Germinal center (tissue), 1 donor: ENCODE data around the gene ATP13A3.

Experiments
- DNase-seq: peaks from one replicate; pipeline ENCODE4 v3.0.0; 2012; ENCODE audit warnings: mixed read lengths, low spot score

ATP13A3 gene

GRCh38 chr3:194439881-194440550 is 46.8 kb downstream of the ATP13A3 start:
- no peak for DNase-seq

- no peak for DNase-seq
Observed at GRCh38 chr3:194434503-194434902, 52.3 kb downstream of the ATP13A3 start.

DNA sequence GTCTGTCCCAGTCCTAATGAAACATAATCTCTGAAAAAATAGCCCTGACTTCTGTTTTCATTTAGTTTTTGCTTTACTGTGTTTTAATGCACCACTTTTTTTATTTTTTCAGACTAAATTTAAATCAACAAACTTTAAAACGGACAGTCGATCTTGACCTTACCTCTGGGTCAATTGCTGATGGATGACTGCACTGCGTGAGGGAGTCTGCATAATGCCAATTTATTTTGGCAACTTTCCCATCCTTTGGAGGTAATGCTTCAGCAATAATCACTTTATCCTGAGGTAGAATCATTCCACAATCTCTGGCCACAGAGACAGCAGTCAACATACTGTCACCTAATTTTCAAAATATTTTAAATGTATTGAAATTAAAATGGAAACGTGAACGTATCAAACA is 55.2 kb downstream of the ATP13A3 start:
- no peak for DNase-seq

DNA sequence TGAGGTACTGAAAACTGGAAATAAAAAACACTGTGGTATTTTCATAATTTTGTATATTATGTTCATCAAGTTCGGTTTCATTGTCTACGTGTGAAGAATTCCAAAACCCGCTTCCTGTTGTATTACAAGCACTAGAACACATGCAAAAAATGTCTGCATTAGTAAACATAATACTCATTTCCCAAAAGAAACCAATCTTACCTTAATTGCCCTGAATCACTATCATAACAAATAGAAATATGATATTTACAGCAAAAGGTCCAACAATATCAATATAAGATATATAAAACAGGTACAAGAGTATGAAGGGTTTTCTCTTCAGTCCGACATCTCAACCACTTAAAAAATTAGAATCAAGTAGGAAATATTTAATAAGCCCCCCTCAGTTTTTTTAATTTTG is 61.4 kb downstream of the ATP13A3 start:
- no peak for DNase-seq

- DNase-seq, result no peak
Observed at GRCh38 chr3:194424953-194425352, 61.8 kb downstream of the ATP13A3 start.

DNA sequence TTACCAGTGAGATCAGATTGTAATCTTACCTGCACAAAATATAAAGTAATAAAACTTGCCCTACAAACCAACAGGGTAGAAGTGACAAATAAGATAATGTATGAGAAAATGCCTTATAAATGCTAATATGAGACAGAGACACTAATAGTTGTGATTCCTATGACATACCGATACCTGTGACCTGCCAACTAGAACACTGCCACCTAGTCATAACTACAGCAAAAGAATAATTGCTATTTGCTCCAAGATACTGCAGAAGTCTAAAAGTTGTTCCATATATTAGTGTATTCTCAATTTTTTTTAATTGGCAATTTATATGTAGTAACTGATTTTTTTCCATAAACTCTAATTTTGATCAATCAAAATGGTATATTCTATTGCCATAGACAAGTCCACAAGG is 62.4 kb downstream of the ATP13A3 start:
- no peak for DNase-seq

DNA sequence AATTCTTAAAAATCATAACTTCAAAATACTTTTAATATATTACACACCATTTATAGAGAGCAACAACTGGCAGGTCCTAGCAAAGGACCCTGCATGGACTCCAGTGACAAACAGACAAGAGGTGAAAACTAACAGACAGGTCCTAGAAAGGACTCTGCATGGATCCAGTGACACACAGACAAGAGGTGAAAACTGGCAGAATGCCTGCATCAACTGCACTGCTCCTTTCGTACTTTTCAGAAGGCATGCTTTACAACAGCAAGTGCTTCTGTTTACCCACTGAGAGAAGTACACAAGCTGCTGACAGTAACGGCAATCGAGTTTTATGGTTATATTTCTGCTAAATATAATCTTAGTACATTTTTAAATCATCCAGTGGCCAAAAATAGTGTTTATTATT is 63.5 kb downstream of the ATP13A3 start:
- DNase-seq, result no peak

GRCh38 chr3:194422188-194422587 is 64.6 kb downstream of the ATP13A3 start:
- DNase-seq, result no peak

- no peak for DNase-seq
Observed at GRCh38 chr3:194418671-194419070, 68.1 kb downstream of the ATP13A3 start.

- no peak for DNase-seq
Observed at GRCh38 chr3:194407423-194407822, 79.4 kb downstream of the ATP13A3 start.

- no peak for DNase-seq
Observed at GRCh38 chr3:194405766-194406165, 81.0 kb downstream of the ATP13A3 start.

DNA sequence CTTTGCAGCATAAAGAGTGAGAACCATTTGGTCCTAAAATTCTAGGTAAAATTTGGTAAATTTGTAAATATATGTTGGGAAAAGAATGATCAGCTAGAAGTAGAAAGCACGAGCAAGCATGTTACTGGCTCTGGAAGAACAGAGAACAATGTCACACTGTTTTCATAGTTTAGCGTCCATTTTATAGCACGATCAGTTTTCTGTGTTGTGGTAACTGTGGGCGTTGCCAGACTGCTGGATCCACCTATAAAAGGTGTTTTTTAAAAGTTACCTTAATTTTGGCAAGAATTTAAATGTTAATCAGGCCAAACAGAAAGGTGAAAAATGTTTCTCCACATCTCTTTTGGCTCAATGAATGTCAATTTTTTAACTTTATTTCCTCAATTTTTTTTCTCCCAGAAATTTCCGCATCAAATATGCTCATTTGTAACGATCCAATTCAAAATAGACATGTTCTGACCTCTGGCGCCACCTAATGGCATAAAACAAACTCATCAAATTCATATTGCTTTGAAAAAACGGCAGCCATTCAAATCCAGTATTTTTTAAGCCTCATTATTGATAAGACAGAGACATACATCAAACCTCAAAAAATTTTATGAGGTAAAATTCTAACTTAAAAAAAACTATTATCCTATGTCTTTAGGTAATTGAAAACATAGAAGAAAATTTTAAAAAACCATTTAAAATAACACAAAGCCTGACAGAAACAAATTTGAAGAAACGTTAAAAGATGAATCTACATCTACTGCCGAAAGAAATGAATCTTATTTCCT is 82.2 kb downstream of the ATP13A3 start:
- DNase-seq, result no peak

DNA sequence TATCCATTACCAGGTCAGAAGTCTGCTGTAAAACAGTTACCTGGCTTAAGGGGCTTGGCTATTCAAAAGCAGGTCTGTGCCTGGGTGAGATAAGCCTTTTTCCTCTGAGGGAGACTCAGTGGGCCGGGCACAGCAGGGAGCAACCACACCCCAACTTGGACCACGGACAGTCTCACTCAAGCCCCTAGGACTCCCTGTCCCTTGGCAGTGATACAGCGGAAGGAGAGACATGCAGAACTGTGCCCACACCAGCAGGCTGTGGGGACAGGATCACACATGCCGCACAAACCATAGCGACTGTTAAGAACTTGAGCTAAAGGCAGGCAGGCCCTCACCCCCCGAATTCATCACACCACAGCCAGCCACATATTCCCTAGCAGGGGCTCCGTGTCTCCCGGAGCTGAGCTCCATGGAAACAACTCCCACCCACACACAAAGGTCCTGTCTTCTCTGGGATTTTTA is 84.9 kb downstream of the ATP13A3 start:
- DNase-seq, result no peak

GRCh38 chr3:194401346-194401745 is 85.5 kb downstream of the ATP13A3 start:
- DNase-seq, result no peak

GRCh38 chr3:194399874-194400411 is 86.9 kb downstream of the ATP13A3 start:
- DNase-seq, result no peak

- DNase-seq, result no peak
Observed at GRCh38 chr3:194399166-194399565, 87.6 kb downstream of the ATP13A3 start, which contains the start of gene GP5. Gene GP5, minus strand, starts transcription at chr3:194399266. Its CDS starts 984 bp downstream, at chr3:194398282.

DNA sequence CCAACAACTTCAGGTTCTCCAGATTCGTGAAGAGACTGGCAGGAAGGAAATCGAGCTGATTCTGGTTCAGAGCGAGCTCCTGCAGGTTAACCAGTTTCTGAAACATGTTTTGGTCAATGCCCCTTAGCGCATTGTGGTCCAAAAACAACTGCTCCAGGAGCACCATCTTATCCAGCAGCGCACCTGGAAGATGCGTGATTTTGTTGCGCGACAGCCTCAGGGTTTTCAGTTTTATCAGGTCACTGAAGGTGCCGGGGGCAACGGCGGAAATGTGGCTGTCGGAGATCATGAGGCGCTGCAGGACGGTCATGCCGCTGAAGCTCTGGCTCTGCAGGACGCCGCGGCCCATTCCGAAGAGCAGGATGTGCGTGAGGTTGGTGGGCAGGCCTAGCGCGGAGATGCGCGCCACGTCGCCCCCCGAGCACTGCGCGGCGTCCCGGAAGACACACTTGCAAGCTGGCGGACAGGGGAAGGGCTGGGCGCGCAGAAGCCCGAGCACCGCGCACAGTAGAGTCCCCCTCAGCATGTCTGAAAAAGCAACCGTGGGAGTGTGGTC is 89.0 kb downstream of the ATP13A3 start:
- no peak for DNase-seq

GRCh38 chr3:194396859-194397756 is 89.7 kb downstream of the ATP13A3 start:
- peak; percentile 30 for DNase-seq

DNA sequence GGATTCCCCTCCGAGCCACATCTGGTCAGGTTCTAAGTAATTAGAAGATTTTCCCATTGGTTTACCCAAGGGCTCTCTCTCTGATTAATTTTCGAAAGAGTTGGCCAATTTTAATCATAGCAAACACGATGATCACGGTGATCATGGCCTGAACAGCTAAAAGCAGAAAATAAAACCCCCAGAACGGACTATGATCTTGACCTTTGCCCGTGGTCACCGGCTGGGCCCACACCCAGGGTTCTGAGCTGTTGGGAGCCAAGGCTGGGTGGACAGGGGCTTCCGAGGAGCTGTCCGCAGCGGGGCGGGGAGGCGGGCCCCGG is 90.3 kb downstream of the ATP13A3 start:
- no peak for DNase-seq

- DNase-seq, result no peak
Observed at GRCh38 chr3:194395778-194396538, 90.8 kb downstream of the ATP13A3 start.

GRCh38 chr3:194395212-194395611 is 91.6 kb downstream of the ATP13A3 start:
- no peak for DNase-seq
